ENCODE data around the gene SVIL. TPM values are rescaled to one million over a fixed set of nuclear protein-coding genes. Genes with fewer than 3 reads are reported as not detected.
A peak's percentile ranks its signal among the peaks of the same experiment; 100 is the strongest.

The SVIL gene
- total RNA-seq, 4 donors from 2014 or later = 1,040 to 1,354 (median 1,121) TPM

GRCh38 chr10:29529146-29529545 is 105.6 kb downstream of the SVIL start:
- peaks cover 63 to 70% of the 10 kb centered on the region in 2 donors for H3K4me1 ChIP-seq
- in situ Hi-C loops (cut with MboI; ENCODE audit: low sequenced_read_pairs in 4 of 4) (no loop called here), intact Hi-C loops (cut with DNase I; ENCODE audit: low total_unique reads) (loop anchor here (10.0 kb wide), 1 partner anchor 206 kb away; no protein-coding TSS in a partner anchor)
- no peak for ATAC-seq
- TF ChIP-seq, protein P1, sequence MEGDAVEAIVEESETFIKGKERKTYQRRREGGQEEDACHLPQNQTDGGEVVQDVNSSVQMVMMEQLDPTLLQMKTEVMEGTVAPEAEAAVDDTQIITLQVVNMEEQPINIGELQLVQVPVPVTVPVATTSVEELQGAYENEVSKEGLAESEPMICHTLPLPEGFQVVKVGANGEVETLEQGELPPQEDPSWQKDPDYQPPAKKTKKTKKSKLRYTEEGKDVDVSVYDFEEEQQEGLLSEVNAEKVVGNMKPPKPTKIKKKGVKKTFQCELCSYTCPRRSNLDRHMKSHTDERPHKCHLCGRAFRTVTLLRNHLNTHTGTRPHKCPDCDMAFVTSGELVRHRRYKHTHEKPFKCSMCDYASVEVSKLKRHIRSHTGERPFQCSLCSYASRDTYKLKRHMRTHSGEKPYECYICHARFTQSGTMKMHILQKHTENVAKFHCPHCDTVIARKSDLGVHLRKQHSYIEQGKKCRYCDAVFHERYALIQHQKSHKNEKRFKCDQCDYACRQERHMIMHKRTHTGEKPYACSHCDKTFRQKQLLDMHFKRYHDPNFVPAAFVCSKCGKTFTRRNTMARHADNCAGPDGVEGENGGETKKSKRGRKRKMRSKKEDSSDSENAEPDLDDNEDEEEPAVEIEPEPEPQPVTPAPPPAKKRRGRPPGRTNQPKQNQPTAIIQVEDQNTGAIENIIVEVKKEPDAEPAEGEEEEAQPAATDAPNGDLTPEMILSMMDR (IDR thresholded peaks at IDR 0.05 in 4 of 5, conservative IDR thresholded peaks at IDR 0.05 in 1 of 5) = no peak
- TF ChIP-seq POLR2A (IDR thresholded peaks at IDR 0.05) = no peak
- no peak for DNase-seq
- H3K36me3 ChIP-seq = peaks cover 0 to 64% of the 10 kb centered on the region in 2 donors
- H3K4me3 ChIP-seq = no peak overlapping the region
- H3K27ac ChIP-seq = peak overlapping the region; percentile 82 to 90 (median 87)
- no peaks in the 10 kb centered on the region for H3K27me3 ChIP-seq
- H3K9me3 ChIP-seq = no peaks in the 10 kb centered on the region

DNA sequence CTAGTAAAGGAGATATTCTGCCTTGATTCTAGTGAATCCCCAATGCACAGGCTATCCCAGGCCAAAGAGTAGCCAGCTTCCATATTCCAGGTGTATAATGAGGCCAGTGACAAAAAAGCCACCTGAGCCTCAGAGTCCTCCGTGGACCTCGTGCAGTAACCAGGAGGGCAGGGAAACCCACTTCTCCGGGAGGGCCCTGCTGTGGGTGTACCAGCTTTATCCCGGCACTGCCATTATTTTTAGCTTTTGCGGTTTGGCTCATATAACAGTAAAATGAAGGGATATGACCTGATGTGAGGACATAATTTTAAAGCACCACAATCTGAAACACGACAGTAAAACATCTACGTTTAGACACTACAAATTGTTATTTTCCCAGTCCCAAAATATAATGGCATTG is 109.0 kb downstream of the SVIL start:
- Histone ChIP-seq H3K4me3 (no peak overlapping the region), H3K27ac (peak overlapping the region; percentile 82 to 90 (median 87)), H3K27me3 (no peaks in the 10 kb centered on the region), H3K36me3 (peaks cover 0 to 64% of the 10 kb centered on the region in 2 donors), H3K9me3 (no peaks in the 10 kb centered on the region), H3K4me1 (peaks cover 65 to 66% of the 10 kb centered on the region in 2 donors)
- TF ChIP-seq, protein P1 (IDR thresholded peaks at IDR 0.05 in 4 of 5, conservative IDR thresholded peaks at IDR 0.05 in 1 of 5) = no peak
- peak in 1 of 2 donors; percentile 23 for TF ChIP-seq POLR2A (IDR thresholded peaks at IDR 0.05)
- peak; percentile 60 to 74 for DNase-seq
- peak; percentile 57 to 63 for ATAC-seq
- in situ Hi-C loops (cut with MboI; ENCODE audit: low sequenced_read_pairs in 4 of 4) = no loop called here
- intact Hi-C loops (cut with DNase I; ENCODE audit: low total_unique reads) = loop anchor here (10.0 kb wide), 1 partner anchor 209 kb away; no protein-coding TSS in a partner anchor

GRCh38 chr10:29524720-29525119 is 110.1 kb downstream of the SVIL start:
- intact Hi-C loops (cut with DNase I; ENCODE audit: low total_unique reads) (loop anchor here (10.0 kb wide), 1 partner anchor 210 kb away; no protein-coding TSS in a partner anchor), in situ Hi-C loops (cut with MboI; ENCODE audit: low sequenced_read_pairs in 4 of 4) (loop anchor here in 1 of 4 donors (25.0 kb wide), 1 partner anchor 1138 kb away; no protein-coding TSS in a partner anchor)
- TF ChIP-seq, protein P1 (IDR thresholded peaks at IDR 0.05 in 4 of 5, conservative IDR thresholded peaks at IDR 0.05 in 1 of 5) = no peak
- no peak for TF ChIP-seq POLR2A (IDR thresholded peaks at IDR 0.05)
- peaks cover 68 to 70% of the 10 kb centered on the region in 2 donors for H3K4me1 ChIP-seq
- DNase-seq (no peak), ATAC-seq (no peak)
- peaks cover 0 to 64% of the 10 kb centered on the region in 2 donors for H3K36me3 ChIP-seq
- H3K27me3 ChIP-seq = no peaks in the 10 kb centered on the region
- H3K27ac ChIP-seq = peak overlapping the region; percentile 82 to 90 (median 87)
- no peaks in the 10 kb centered on the region for H3K9me3 ChIP-seq
- H3K4me3 ChIP-seq = no peak overlapping the region

GRCh38 chr10:29524294-29524693 is 110.5 kb downstream of the SVIL start:
- in situ Hi-C loops (cut with MboI; ENCODE audit: low sequenced_read_pairs in 4 of 4) = loop anchor here in 1 of 4 donors (25.0 kb wide), 1 partner anchor 1138 kb away; no protein-coding TSS in a partner anchor

DNA sequence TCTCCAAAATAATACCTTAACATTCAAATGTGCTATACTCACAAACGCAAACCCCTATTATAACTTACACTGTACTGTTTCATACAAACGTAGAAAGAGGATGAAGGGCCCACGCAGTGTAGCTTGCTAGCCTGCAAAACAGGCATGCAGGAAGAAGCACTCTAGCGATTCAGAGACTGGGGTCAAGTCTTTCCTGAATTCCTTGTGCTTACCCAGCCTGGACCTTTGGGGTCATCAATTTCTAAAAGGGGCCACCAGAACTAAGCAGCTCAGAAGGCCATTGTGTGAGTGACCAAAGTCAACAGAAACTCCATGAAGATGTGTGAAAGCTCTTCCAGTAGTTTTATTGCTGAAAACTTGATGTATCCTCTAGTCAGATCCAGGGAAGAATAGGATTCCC is 111.9 kb downstream of the SVIL start:
- intact Hi-C loops (cut with DNase I; ENCODE audit: low total_unique reads) = loop anchor here (10.0 kb wide), 1 partner anchor 212 kb away; no protein-coding TSS in a partner anchor
- H3K36me3 ChIP-seq = peaks cover 0 to 67% of the 10 kb centered on the region in 2 donors
- no peak for ATAC-seq
- no peaks in the 10 kb centered on the region for H3K9me3 ChIP-seq
- no peak for DNase-seq
- no peak overlapping the region for H3K4me3 ChIP-seq
- in situ Hi-C loops (cut with MboI; ENCODE audit: low sequenced_read_pairs in 4 of 4) = loop anchor here in 1 of 4 donors (25.0 kb wide), 1 partner anchor 1139 kb away; no protein-coding TSS in a partner anchor
- H3K27ac ChIP-seq = peak overlapping the region; percentile 82 to 90 (median 87)
- TF ChIP-seq POLR2A (IDR thresholded peaks at IDR 0.05) = no peak
- TF ChIP-seq, protein P1 (IDR thresholded peaks at IDR 0.05 in 4 of 5, conservative IDR thresholded peaks at IDR 0.05 in 1 of 5) = no peak
- H3K27me3 ChIP-seq = no peaks in the 10 kb centered on the region
- peaks cover 74 to 76% of the 10 kb centered on the region in 2 donors for H3K4me1 ChIP-seq

More at GRCh38 chr10:29524294-29524693, 110.5 kb downstream of the SVIL start:
- H3K4me3 ChIP-seq = no peak overlapping the region
- no peaks in the 10 kb centered on the region for H3K9me3 ChIP-seq
- peak in 1 of 2 donors; percentile 12 for ATAC-seq
- no peak for TF ChIP-seq POLR2A (IDR thresholded peaks at IDR 0.05)
- DNase-seq = no peak
- peaks cover 65 to 70% of the 10 kb centered on the region in 2 donors for H3K4me1 ChIP-seq
- intact Hi-C loops (cut with DNase I; ENCODE audit: low total_unique reads) = loop anchor here (10.0 kb wide), 1 partner anchor 211 kb away; no protein-coding TSS in a partner anchor
- peak overlapping the region; percentile 82 to 90 (median 87) for H3K27ac ChIP-seq
- peaks cover 0 to 64% of the 10 kb centered on the region in 2 donors for H3K36me3 ChIP-seq
- no peaks in the 10 kb centered on the region for H3K27me3 ChIP-seq
